Heart right ventricle (tissue), 16 donors: ENCODE data around the gene PARG. TPM values are rescaled to one million over a fixed set of nuclear protein-coding genes. Genes with fewer than 3 reads are reported as not detected.
"Not testable (repeated sequence)": the region's sequence is repeated elsewhere in the genome, so short reads cannot be mapped to it uniquely, and the experiment has no call there.

Experiments used
- ATAC-seq, 8 donors: fragments of 200-7000 bp; cut with Tn5 transposase; one replicate each; pipeline ENCODE4 v1.9.1; 2020; ENCODE audit warnings: mild to moderate bottlenecking in 8 of 8, moderate library complexity in 8 of 8, moderate number of reproducible peaks in 1 of 8
- DNase-seq, 2 donors: peaks; one replicate each; pipeline ENCODE4 v3.0.0-alpha.2; 2020
- H3K27ac ChIP-seq, 10 donors: fragments of 200-600 bp; sonication (generic) in 2 of 10; one replicate each; pipeline versions ENCODE4 v1.5.0 to v1.8.0; 2020 to 2022; ENCODE audit warnings: mild to moderate bottlenecking in 3 of 10
- H3K27me3 ChIP-seq, 7 donors: fragments of 200-600 bp; one replicate each; pipeline ENCODE4 v1.8.0; 2021 to 2022; ENCODE audit warnings: mild to moderate bottlenecking in 2 of 7
- H3K36me3 ChIP-seq, 9 donors: fragments of 200-600 bp; sonication (generic) in 1 of 9; one replicate each; pipeline versions ENCODE4 v1.5.0 to v1.8.0; 2020 to 2022; ENCODE audit warnings: mild to moderate bottlenecking in 2 of 9
- H3K4me1 ChIP-seq, 9 donors: fragments of 200-600 bp; sonication (generic) in 1 of 9; one replicate each; pipeline versions ENCODE4 v1.5.0 to v1.8.0; 2020 to 2022; ENCODE audit warnings: mild to moderate bottlenecking in 4 of 9
- H3K4me3 ChIP-seq, 10 donors: fragments of 200-600 bp; sonication (generic) in 2 of 10; one replicate each; pipeline versions ENCODE4 v1.5.0 to v1.8.0; 2020 to 2022; ENCODE audit warnings: mild to moderate bottlenecking in 7 of 10, moderate library complexity in 2 of 10
- H3K9me3 ChIP-seq, 11 donors: fragments of 200-600 bp in 10 of 11; sonication (generic) in 2 of 11; one replicate each; pipeline versions ENCODE4 v1.5.0 to v1.8.0; 2013 to 2022; ENCODE audit warnings: mild to moderate bottlenecking in 2 of 11, control low read depth in 1 of 11, moderate library complexity in 1 of 11
- WGBS, 2 donors: extraction: QIAGEN DNeasy Blood & Tissue Kit; methylation state at CpG; one replicate each; pipeline ENCODE4 v1.1.7; 2013; ENCODE audit warnings: inconsistent platforms in 1 of 2; 5-methylcytosine and 5-hydroxymethylcytosine counted together
- intact Hi-C, 10 donors: fragments of 100-400 bp; cut with DNase I; formaldehyde crosslinking; loops; one replicate each; pipeline versions ENCODE4 v1.11.1 to v1.14.2; 2022
- polyA plus RNA-seq, 2 donors: library from polyadenylated mRNA; stranded (reverse); fragments of 200-250 nt; gene quantifications; one replicate each; pipeline ENCODE4 v1.2.3, GENCODE V29; 2013
- total RNA-seq, 10 donors: library from RNA; stranded (reverse); fragmentation: NEBNext Ultra II Directional in 3 of 10; extraction: Animal tissue kit (Norgen Biotek cat#: 25700) in 3 of 10; gene quantifications; one replicate each; pipeline versions ENCODE4 v1.2.1 to v1.2.4, GENCODE V29; 2021 to 2023
- TF ChIP-seq, protein P1 (sequence below), 9 donors: fragments of 200-600 bp; sonication (generic) in 2 of 9; IDR thresholded peaks; one replicate each; pipeline versions ENCODE4 v1.5.0 to v1.8.0; 2021 to 2022; ENCODE audit warnings: antibody characterized with exemption in 9 of 9, mild to moderate bottlenecking in 5 of 9, moderate library complexity in 1 of 9
- donor health status: Arrhythmogenic right ventricular cardiomyopathy.
- donor health status: ischemic (EF 13 %, LVEDD 7.1; RV severe dilation, severe dysfunction).
- donor health status: healthy with polysubstance abuse.
- donor health status: DM: no; HTN: yes; CAD: no.
- donor health status: DM: no; HTN: no; CAD: no.
- donor health status: ischemic (EF 25% LVEDD 6.9; RV normal size, moderate dysfunction).
- donor health status: ischemic (EF 25% LVEDD 5.7; RV mildly dilated, moderate dysfunction).
- donor health status: healthy.
- donor health status: DM: yes; HTN: yes; CAD: no.
- donor health status: Ischemic cardiomyopathy.
- donor health status: ischemic (EF 35%, LVEDD 5.7; RV mildly dilated, moderate dysfunction).
- donor health status: nonischemic (EF 11% LVEDD 7.7; RV severe dilation, severe dysfunction).
- donor health status: DM: yes; HTN: yes; CAD: no.
- donor health status: PGD.
- donor health status: ischemic (EF 29% LVEDD 5.4; RV normal size, mild dysfunction).
- donor health status: nonischemic (EF 23%, LVEDD 6.1; RV moderate dilation, normal function).

PARG gene
- total and polyA plus RNA-seq, 12 donors, result 4.3 to 35.8 (median 27.6) TPM

DNA sequence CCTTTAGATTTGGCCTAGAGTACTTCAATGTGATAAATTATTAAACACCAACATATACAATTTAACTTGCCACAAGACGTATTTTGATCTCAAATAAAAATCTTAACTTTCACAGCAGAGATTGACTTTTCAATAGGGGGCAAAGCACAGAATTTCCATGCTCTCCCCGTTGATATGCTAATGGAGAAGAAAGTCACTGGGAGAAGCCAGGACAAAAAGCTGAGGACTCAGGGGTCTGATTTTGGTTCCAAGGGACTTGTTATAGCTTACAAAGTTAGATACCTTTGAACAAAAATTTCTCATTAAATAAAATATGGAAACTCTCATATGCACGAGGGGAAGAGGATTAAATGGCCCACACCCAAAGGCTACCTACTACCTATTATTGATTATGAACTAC is 59.5 kb downstream of the PARG start:
- DNase-seq, intact Hi-C loops, H3K27ac ChIP-seq, ATAC-seq, H3K9me3 ChIP-seq, H3K4me1 ChIP-seq, H3K4me3 ChIP-seq, H3K27me3 ChIP-seq: not testable (repeated sequence)
- peaks cover 0 to 13% (median 0%) of the 10 kb centered on the region in 9 donors for H3K36me3 ChIP-seq
- WGBS, 2 donors, result 77 to 94% methylated on average over 2 to 3 of the region's 3 CpGs

DNA sequence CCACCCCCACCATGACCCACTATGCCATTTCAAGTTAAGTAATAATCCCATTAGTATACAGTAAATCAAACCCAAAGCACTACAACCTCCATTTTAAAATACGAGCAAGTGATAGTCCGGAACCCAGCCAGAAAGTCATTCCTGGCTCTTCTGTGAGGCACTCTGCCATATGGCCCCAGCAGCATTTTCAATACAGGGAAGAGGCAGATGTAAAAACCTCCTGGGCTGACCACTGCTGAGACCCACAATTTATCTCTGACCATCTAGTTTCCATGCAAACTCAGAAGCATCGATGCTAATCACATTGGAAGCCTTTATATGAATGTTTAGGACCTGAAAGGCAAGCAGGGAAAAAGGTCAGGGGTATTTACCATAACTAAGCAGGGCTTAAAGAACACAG is 69.1 kb downstream of the PARG start:
- H3K4me1 ChIP-seq, H3K27me3 ChIP-seq, H3K9me3 ChIP-seq, H3K4me3 ChIP-seq, H3K36me3 ChIP-seq, ATAC-seq, H3K27ac ChIP-seq, intact Hi-C loops, DNase-seq: not testable (repeated sequence)
- WGBS, 2 donors, result no CpG with 5 or more reads among the region's 3 CpGs

DNA sequence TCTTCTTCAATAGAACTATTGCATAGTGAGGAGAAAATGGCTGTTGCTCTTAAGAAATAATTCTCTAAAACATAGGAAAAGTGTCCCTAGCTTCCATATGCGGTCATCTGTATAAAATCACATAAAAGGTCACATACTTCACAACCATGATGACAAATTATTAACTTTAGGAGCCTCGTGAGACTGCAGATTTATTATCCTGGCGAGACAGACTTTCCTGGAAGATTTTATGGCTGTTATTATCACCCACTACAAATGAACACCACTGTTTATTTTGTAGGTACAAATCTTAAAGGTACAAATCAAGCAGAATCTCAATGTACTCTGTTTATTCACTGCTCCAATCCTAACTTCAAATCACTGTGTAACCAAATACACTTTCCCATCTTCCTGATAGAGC is 70.4 kb downstream of the PARG start:
- H3K4me1 ChIP-seq, DNase-seq, H3K9me3 ChIP-seq, ATAC-seq, H3K36me3 ChIP-seq, H3K27me3 ChIP-seq, intact Hi-C loops, H3K27ac ChIP-seq, H3K4me3 ChIP-seq: not testable (repeated sequence)
- no CpG with 5 or more reads among the region's 3 CpGs for WGBS, 2 donors

GRCh38 chr10:49859933-49860332 is 81.9 kb downstream of the PARG start:
- H3K4me3 ChIP-seq, DNase-seq, intact Hi-C loops, H3K27ac ChIP-seq, ATAC-seq, H3K27me3 ChIP-seq, H3K9me3 ChIP-seq, H3K4me1 ChIP-seq: not testable (repeated sequence)
- H3K36me3 ChIP-seq, result peaks cover 0 to 18% (median 0%) of the 10 kb centered on the region in 9 donors
- WGBS, 2 donors, result 91 to 95% methylated on average over 5 of the region's 5 CpGs

DNA sequence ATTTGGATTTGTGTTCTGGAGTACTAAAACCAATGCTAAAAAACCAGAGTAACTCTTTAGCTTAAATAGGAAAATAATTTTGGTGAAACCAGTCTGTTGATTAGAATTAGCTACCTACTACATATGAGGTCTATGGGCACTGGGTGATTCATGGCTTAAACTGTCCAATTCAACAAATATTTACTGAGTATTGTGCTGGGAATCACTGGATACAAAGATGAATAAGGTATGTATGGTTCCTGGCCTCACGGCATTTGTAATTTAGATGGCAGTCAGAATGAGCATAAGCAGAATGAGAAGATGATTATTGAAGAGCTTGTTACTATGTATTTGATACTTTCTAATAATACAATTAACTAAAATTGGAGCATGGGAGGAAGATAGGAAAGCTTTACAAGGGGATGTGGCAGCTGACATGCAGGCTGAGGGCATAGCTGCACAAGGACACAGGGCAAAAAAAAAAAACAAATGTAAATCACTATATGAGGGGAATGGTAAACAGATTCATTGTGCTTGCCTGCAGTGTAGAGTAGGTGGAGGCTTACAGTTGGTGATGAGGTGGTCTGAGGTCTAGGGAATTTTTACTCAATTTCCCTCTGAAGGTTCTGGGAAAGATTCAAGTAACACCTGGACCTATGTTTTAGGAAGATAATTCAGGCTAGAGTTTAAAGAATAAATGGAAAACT is 83.0 kb downstream of the PARG start:
- 96 to 100% methylated on average over 1 of the region's 1 CpG for WGBS, 2 donors
- intact Hi-C loops, result not testable (repeated sequence)

GRCh38 chr10:49849520-49849919 is 92.3 kb downstream of the PARG start:
- H3K27ac ChIP-seq, H3K4me3 ChIP-seq, DNase-seq, H3K9me3 ChIP-seq, ATAC-seq, H3K36me3 ChIP-seq, H3K4me1 ChIP-seq, intact Hi-C loops, H3K27me3 ChIP-seq: not testable (repeated sequence)
- WGBS, 2 donors, result 82 to 99% methylated on average over 4 of the region's 4 CpGs

More for the DNA sequence above, 83.0 kb downstream of the PARG start:
- not testable (repeated sequence) for H3K27me3 ChIP-seq, H3K27ac ChIP-seq, H3K9me3 ChIP-seq, H3K4me1 ChIP-seq, ATAC-seq, DNase-seq, H3K4me3 ChIP-seq
- H3K36me3 ChIP-seq, result peaks cover 0 to 17% (median 0%) of the 10 kb centered on the region in 9 donors

- DNase-seq, result no peak
- no peak for ATAC-seq
- H3K4me1 ChIP-seq, result peaks cover 0 to 4% (median 0%) of the 10 kb centered on the region in 9 donors
- no peak overlapping the region for H3K27ac ChIP-seq
- intact Hi-C loops, result no loop called here
- no peaks in the 10 kb centered on the region for H3K9me3 ChIP-seq
- H3K4me3 ChIP-seq, result no peak overlapping the region
- no peaks in the 10 kb centered on the region for H3K27me3 ChIP-seq
- peaks cover 0 to 53% (median 13%) of the 10 kb centered on the region in 9 donors for H3K36me3 ChIP-seq
- 97% methylated on average over 7 of the region's 7 CpGs for WGBS, 2 donors
- TF ChIP-seq, protein P1, sequence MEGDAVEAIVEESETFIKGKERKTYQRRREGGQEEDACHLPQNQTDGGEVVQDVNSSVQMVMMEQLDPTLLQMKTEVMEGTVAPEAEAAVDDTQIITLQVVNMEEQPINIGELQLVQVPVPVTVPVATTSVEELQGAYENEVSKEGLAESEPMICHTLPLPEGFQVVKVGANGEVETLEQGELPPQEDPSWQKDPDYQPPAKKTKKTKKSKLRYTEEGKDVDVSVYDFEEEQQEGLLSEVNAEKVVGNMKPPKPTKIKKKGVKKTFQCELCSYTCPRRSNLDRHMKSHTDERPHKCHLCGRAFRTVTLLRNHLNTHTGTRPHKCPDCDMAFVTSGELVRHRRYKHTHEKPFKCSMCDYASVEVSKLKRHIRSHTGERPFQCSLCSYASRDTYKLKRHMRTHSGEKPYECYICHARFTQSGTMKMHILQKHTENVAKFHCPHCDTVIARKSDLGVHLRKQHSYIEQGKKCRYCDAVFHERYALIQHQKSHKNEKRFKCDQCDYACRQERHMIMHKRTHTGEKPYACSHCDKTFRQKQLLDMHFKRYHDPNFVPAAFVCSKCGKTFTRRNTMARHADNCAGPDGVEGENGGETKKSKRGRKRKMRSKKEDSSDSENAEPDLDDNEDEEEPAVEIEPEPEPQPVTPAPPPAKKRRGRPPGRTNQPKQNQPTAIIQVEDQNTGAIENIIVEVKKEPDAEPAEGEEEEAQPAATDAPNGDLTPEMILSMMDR (IDR thresholded peaks at IDR 0.05), result no peak
These were observed 96.8 kb downstream of the PARG start for GRCh38 chr10:49844775-49845595.

DNA sequence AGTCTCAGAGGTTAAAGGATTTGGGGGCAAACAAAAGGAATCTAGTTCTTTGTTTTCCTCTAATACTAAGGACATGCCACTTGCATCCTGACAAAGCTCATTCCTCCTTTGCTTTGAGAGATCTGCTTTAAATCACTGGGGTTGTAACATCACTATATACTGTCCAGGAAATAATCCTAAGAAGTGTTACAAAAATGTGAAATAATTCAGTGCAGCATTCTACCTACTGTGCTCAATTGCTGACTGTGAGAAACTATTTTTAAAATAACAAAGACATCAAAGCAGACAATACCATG is 99.5 kb downstream of the PARG start:
- H3K9me3 ChIP-seq, H3K27ac ChIP-seq, H3K4me3 ChIP-seq, ATAC-seq, H3K4me1 ChIP-seq, H3K27me3 ChIP-seq, intact Hi-C loops, DNase-seq: not testable (repeated sequence)
- peaks cover 0 to 79% (median 23%) of the 10 kb centered on the region in 9 donors for H3K36me3 ChIP-seq
